Natural killer cell (primary cell): Measurements from ENCODE around the gene RAB30. TPM values are rescaled to one million over a fixed set of nuclear protein-coding genes. Genes with fewer than 3 reads are reported as not detected.

Experiments
- ATAC-seq, 3 donors: fragments of 150-1000 bp in 2 of 3; fragments of 200-7000 bp in 1 of 3; cut with Tn5 transposase; 1 replicate in 1 of 3; 2 replicates in 2 of 3; pipeline ENCODE4 v1.10.0; 2021; ENCODE audit warnings: mild to moderate bottlenecking in 2 of 3, moderate library complexity in 2 of 3
- DNase-seq, 2 donors: peaks; one replicate each; pipeline versions ENCODE4 v3.0.0 to v3.0.0-alpha.2; 2013 to 2021; ENCODE audit warnings: mixed read lengths in 1 of 2
- H3K27ac ChIP-seq: one replicate; pipeline ENCODE4 v1.5.1; 2013; ENCODE audit warnings: mild to moderate bottlenecking, low read length
- H3K27me3 ChIP-seq: one replicate; pipeline ENCODE4 v1.6.1; 2013; ENCODE audit warnings: low read length; ENCODE audit not compliant: control insufficient read depth, insufficient read depth
- H3K36me3 ChIP-seq: one replicate; pipeline ENCODE4 v1.6.1; 2013; ENCODE audit warnings: low read length; ENCODE audit not compliant: control insufficient read depth, insufficient read depth
- H3K4me1 ChIP-seq: one replicate; pipeline ENCODE4 v1.6.1; 2013; ENCODE audit warnings: low read length; ENCODE audit not compliant: control insufficient read depth, insufficient read depth
- H3K4me3 ChIP-seq: one replicate; pipeline ENCODE4 v1.5.1; 2013; ENCODE audit warnings: low read length
- H3K9me3 ChIP-seq: one replicate; pipeline ENCODE4 v1.6.1; 2013; ENCODE audit warnings: low read length; ENCODE audit not compliant: control insufficient read depth, insufficient read depth
- H3K27ac Mint-ChIP-seq, 2 donors: one replicate each; pipeline ENCODE4 v1.8.0; 2022; ENCODE audit warnings: mild to moderate bottlenecking in 2 of 2, mixed read lengths in 2 of 2, moderate library complexity in 1 of 2
- H3K27me3 Mint-ChIP-seq, 2 donors: one replicate each; pipeline ENCODE4 v1.8.0; 2022; ENCODE audit warnings: low read depth in 2 of 2, mixed read lengths in 2 of 2
- H3K36me3 Mint-ChIP-seq: one replicate; pipeline ENCODE4 v1.8.0; 2022; ENCODE audit warnings: mixed read lengths
- H3K4me1 Mint-ChIP-seq, 2 donors: one replicate each; pipeline ENCODE4 v1.8.0; 2022; ENCODE audit warnings: mixed read lengths in 2 of 2
- H3K4me3 Mint-ChIP-seq: one replicate; pipeline ENCODE4 v1.8.0; 2022; ENCODE audit warnings: mild to moderate bottlenecking, moderate library complexity, mixed read lengths
- H3K9me3 Mint-ChIP-seq, 2 donors: one replicate each; pipeline ENCODE4 v1.8.0; 2022; ENCODE audit warnings: mixed read lengths in 2 of 2
- CTCF ChIP-seq: fragments of 200-600 bp; IDR thresholded peaks from one replicate; pipeline ENCODE4 v1.8.0; 2022; ENCODE audit warnings: antibody characterized with exemption
- WGBS: methylation state at CpG from one replicate; pipeline ENCODE4 v1.1.7; 2013; ENCODE audit warnings: missing lambda C conversion rate; ENCODE audit not compliant: insufficient coverage; 5-methylcytosine and 5-hydroxymethylcytosine counted together
- intact Hi-C: fragments of 100-400 bp; cut with micrococcal nuclease; formaldehyde crosslinking; loops from one replicate; pipeline ENCODE4 v1.14.2; 2022
- total RNA-seq, 4 donors: library from RNA; stranded (reverse); fragments of 120-200 nt in 1 of 4; gene quantifications; one replicate each; pipeline versions ENCODE4 v1.2.3 to v1.2.4, GENCODE V29; 2013 to 2022

RAB30 gene
- total RNA-seq, 3 donors from 2014 or later (not counting 1 experiment from before 2014, with no cell fraction given): 10.2 to 23.3 (median 20.5) TPM

GRCh38 chr11:83002522-83002921, 69.2 kb downstream of the RAB30 start:
- TF ChIP-seq CTCF: no peak
- 97% methylated on average over 3 of the region's 3 CpGs for WGBS
- Histone ChIP-seq H3K9me3 (no peaks in the 10 kb centered on the region), H3K27me3 (no peaks in the 10 kb centered on the region), H3K27ac (no peak overlapping the region), H3K36me3 (no peaks in the 10 kb centered on the region), H3K4me3 (no peak overlapping the region), H3K4me1 (peaks cover 2% of the 10 kb centered on the region)
- no peaks in the 10 kb centered on the region for H3K27me3 Mint-ChIP-seq
- H3K36me3 Mint-ChIP-seq: no peaks in the 10 kb centered on the region
- ATAC-seq (no peak), DNase-seq (no peak)
- H3K27ac Mint-ChIP-seq: no peak overlapping the region
- intact Hi-C loops: no loop called here
- peaks cover 16 to 22% of the 10 kb centered on the region in 2 donors for H3K4me1 Mint-ChIP-seq
- H3K9me3 Mint-ChIP-seq: no peaks in the 10 kb centered on the region
- H3K4me3 Mint-ChIP-seq: no peak overlapping the region

DNA sequence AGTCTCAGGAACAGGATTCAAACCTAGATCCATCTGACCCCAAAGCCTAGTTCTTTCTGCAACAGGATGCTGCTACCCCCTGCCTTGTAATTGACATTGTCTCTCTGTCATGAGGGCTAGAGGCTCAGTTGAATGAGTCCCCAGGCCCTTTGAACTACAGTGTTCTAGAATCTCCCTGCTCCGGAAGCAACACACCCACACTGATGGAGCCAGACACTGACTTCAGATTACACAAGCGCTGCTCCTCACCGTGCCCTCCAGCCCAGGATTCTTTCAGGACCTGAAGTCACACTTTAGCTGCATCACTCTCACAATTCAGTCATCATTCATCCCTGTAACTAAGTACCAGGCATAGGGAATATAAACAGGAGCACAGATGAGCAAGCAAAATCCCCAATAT, 69.6 kb downstream of the RAB30 start:
- H3K27ac ChIP-seq: no peak overlapping the region
- Mint-ChIP-seq H3K27me3 (no peaks in the 10 kb centered on the region), H3K36me3 (no peaks in the 10 kb centered on the region), H3K9me3 (no peaks in the 10 kb centered on the region), H3K4me1 (peaks cover 16 to 22% of the 10 kb centered on the region in 2 donors), H3K27ac (no peak overlapping the region), H3K4me3 (no peak overlapping the region)
- H3K4me1 ChIP-seq: no peaks in the 10 kb centered on the region
- no peaks in the 10 kb centered on the region for H3K27me3 ChIP-seq
- no peaks in the 10 kb centered on the region for H3K36me3 ChIP-seq
- intact Hi-C loops: no loop called here
- WGBS: 92% methylated on average over 3 of the region's 3 CpGs
- no peak for ATAC-seq
- H3K4me3 ChIP-seq: no peak overlapping the region
- no peak for TF ChIP-seq CTCF
- peak in 1 of 2 donors; percentile 50 for DNase-seq
- no peaks in the 10 kb centered on the region for H3K9me3 ChIP-seq

GRCh38 chr11:83000381-83000780, 71.3 kb downstream of the RAB30 start:
- Histone ChIP-seq H3K4me3 (no peak overlapping the region), H3K4me1 (no peaks in the 10 kb centered on the region), H3K9me3 (no peaks in the 10 kb centered on the region), H3K27ac (no peak overlapping the region), H3K27me3 (no peaks in the 10 kb centered on the region), H3K36me3 (no peaks in the 10 kb centered on the region)
- TF ChIP-seq CTCF: no peak
- intact Hi-C loops: no loop called here
- Mint-ChIP-seq H3K4me3 (no peak overlapping the region), H3K9me3 (no peaks in the 10 kb centered on the region), H3K4me1 (peaks cover 11 to 16% of the 10 kb centered on the region in 2 donors), H3K27me3 (no peaks in the 10 kb centered on the region), H3K27ac (no peak overlapping the region), H3K36me3 (no peaks in the 10 kb centered on the region)
- no peak for DNase-seq
- ATAC-seq: no peak
- WGBS: 99% methylated on average over 6 of the region's 6 CpGs

DNA sequence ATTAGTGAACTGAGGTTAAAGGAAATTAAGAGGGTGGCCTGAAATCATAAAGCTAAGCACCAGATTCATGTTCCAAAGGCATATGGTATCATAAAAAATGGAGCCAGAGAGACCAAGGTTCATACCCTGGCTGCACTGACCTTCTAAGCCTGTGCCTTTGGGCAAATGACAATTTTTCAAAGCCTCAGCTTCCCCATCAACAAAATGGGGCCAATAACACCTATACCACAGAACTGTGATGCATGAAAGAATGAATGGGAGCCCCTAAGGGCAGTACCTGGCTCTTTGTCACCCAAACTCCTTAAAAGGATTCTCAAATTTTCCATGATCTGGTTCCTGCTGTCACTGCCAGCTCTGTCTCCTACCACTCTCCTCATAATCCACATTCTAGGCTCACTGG, 72.5 kb downstream of the RAB30 start:
- H3K27me3 ChIP-seq: no peaks in the 10 kb centered on the region
- H3K36me3 ChIP-seq: no peaks in the 10 kb centered on the region
- Mint-ChIP-seq H3K4me3 (no peak overlapping the region), H3K27me3 (no peaks in the 10 kb centered on the region), H3K36me3 (no peaks in the 10 kb centered on the region), H3K27ac (peak overlapping the region in 1 of 2 donors; percentile 30), H3K9me3 (no peaks in the 10 kb centered on the region), H3K4me1 (peaks cover 11 to 16% of the 10 kb centered on the region in 2 donors)
- ATAC-seq (no peak), DNase-seq (no peak)
- intact Hi-C loops: no loop called here
- no peaks in the 10 kb centered on the region for H3K4me1 ChIP-seq
- no peaks in the 10 kb centered on the region for H3K9me3 ChIP-seq
- no peak overlapping the region for H3K4me3 ChIP-seq
- TF ChIP-seq CTCF: no peak
- no peak overlapping the region for H3K27ac ChIP-seq
